ENCODE measurements around the gene NRF1. TPM values are rescaled to one million over a fixed set of nuclear protein-coding genes. Genes with fewer than 3 reads are reported as not detected.

Gene NRF1
- total and polyA plus RNA-seq, 4 donors = 6.9 to 33.3 (median 14.8) TPM

DNA sequence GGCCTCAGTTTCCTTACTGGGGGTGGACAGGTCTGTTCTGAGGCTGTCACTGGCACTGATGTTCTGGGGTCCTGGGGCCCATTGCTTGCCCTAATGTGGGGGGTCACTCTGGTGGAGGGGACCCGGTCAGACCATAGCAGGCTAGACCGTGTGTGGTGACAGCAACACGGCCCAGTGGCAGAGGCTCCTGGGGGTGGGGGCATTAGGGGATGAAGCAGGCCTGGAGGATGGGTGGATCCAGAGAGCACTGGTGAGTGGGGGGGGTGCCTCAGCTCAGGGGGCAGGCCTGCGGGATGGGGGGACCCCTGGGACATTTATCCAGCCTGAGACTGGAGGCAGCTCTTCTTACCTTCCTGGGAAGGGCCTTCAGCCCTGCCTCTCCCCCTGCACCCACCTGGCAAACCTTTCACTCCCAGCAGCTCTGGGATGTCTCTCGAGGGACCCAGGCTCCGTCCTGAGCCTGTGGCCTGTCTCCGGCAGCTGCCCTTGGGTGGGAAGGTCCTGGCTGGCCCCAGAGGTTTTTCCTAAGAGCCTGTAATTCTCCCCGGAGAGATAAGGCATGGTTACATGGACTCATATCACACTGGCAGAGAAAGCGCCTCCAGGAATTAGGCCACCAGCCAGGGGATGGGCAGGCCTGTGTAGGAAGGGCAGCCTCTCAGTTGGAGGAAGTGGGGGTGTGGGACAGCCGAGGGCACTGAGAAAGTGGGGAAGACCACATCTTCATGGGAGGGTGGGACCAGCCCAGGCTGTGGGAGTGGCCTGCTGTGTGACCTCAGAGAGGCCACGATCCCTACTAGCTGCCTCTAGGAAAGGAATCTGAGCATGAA, 193.6 kb downstream of the NRF1 start:
- ATAC-seq (ENCODE audit: insufficient read depth, low FRiP score) (no peak), DNase-seq (no peak)
- Histone ChIP-seq H3K27ac (ENCODE audit: low read depth in 1 of 2, low read length in 1 of 2) (no peak overlapping the region), H3K4me1 (ENCODE audit: control insufficient read depth in 5 of 5, insufficient read depth in 5 of 5, low read length in 5 of 5) (no peaks in the 10 kb centered on the region), H3K9ac (ENCODE audit: insufficient read depth in 1 of 2, low read length in 2 of 2) (no peak overlapping the region), H3K9me3 (ENCODE audit: control insufficient read depth in 4 of 4, insufficient read depth in 3 of 4, low read length in 3 of 4) (no peaks in the 10 kb centered on the region), H3K4me3 (no peak overlapping the region), H3K36me3 (ENCODE audit: control insufficient read depth in 4 of 4, insufficient read depth in 4 of 4, low read length in 4 of 4) (no peaks in the 10 kb centered on the region), H3K27me3 (ENCODE audit: control insufficient read depth in 3 of 3, insufficient read depth in 3 of 3, low read length in 2 of 3) (no peaks in the 10 kb centered on the region)
- TF ChIP-seq, protein P1, sequence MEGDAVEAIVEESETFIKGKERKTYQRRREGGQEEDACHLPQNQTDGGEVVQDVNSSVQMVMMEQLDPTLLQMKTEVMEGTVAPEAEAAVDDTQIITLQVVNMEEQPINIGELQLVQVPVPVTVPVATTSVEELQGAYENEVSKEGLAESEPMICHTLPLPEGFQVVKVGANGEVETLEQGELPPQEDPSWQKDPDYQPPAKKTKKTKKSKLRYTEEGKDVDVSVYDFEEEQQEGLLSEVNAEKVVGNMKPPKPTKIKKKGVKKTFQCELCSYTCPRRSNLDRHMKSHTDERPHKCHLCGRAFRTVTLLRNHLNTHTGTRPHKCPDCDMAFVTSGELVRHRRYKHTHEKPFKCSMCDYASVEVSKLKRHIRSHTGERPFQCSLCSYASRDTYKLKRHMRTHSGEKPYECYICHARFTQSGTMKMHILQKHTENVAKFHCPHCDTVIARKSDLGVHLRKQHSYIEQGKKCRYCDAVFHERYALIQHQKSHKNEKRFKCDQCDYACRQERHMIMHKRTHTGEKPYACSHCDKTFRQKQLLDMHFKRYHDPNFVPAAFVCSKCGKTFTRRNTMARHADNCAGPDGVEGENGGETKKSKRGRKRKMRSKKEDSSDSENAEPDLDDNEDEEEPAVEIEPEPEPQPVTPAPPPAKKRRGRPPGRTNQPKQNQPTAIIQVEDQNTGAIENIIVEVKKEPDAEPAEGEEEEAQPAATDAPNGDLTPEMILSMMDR (IDR thresholded peaks at IDR 0.05; ENCODE audit: control extremely low read depth, extremely low read depth) = no peak
- WGBS, 2 donors = 81 to 84% methylated on average over 10 to 11 of the region's 11 CpGs

Small RNA genes lying within 50 kb of the gene (small RNA-seq; reads per million reads assigned to genes)
- gene MIR182 (ENCODE audit: low replicate concordance) = 590 reads per million, percentile 99 among the genes with 10 or more reads in this experiment
- 41.8 reads per million, percentile 97 among the genes with 10 or more reads in this experiment for gene MIR183 (ENCODE audit: low replicate concordance)
- gene MIR96 (ENCODE audit: low replicate concordance) = 3.9 reads per million, percentile 94 among the genes with 10 or more reads in this experiment

Other genes starting within 250 kb of the NRF1 start
- 1 to 10 TPM; 1.1 to 2.0 TPM for gene STRIP2, start 177.3 kb upstream of the NRF1 start, total RNA-seq
- gene STRIP2, start 177.3 kb upstream of the NRF1 start, polyA plus RNA-seq = 1 to 10 TPM; 1.4 to 2.1 TPM
- gene SMKR1, start 109.2 kb upstream of the NRF1 start, total RNA-seq = 1 to 10 TPM in 1 of 2 donors, under 1 TPM in 1; 0.51 to 3.6 TPM
- 1 to 10 TPM; 1.7 to 2.2 TPM for gene SMKR1, start 109.2 kb upstream of the NRF1 start, polyA plus RNA-seq

Measured in lung (tissue), 13 donors.